IMR-90 (cell line): ENCODE data around the gene PTCH1. TPM values are rescaled to one million over a fixed set of nuclear protein-coding genes. Genes with fewer than 3 reads are reported as not detected.

Source experiments
- ATAC-seq: fragments of 200-7000 bp; cut with Tn5 transposase; 2 replicates; pipeline ENCODE4 v1.9.1; 2020; ENCODE audit warnings: low read depth, mild to moderate bottlenecking, moderate library complexity
- BruUV-seq: library from RNA; stranded (reverse); fragments of 400-500 nt; replicated peaks from 2 replicates; lab custom pipeline; 2021; lab: Mats Ljungman, UMichigan
- CTCF ChIA-PET: fragments of 300-600 bp; formaldehyde crosslinking; extraction: SDS; loops from one replicate; lab custom pipeline; 2021; ENCODE audit warnings: antibody characterized with exemption; lab: Yijun Ruan, JAX
- POLR2A ChIA-PET: fragments of 300-600 bp; sonication (Branson Sonifier 250); formaldehyde crosslinking; loops from one replicate; lab custom pipeline; 2022; ENCODE audit warnings: antibody characterized with exemption; ENCODE audit not compliant: unreplicated experiment; lab: Charles Lee
- DNase-seq: peaks from one replicate; pipeline ENCODE4 v3.0.0; 2013
- H2AFZ ChIP-seq: replicated peaks from 2 replicates; pipeline ENCODE3; 2013; ENCODE audit warnings: low read length, mild to moderate bottlenecking; ENCODE audit not compliant: poor library complexity
- H2AK5ac ChIP-seq: 2 replicates; pipeline ENCODE4 v1.6.1; 2013; ENCODE audit warnings: low read depth, low read length, inconsistent platforms
- H2AK9ac ChIP-seq: replicated peaks from 2 replicates; pipeline ENCODE3; 2013; ENCODE audit warnings: mild to moderate bottlenecking, low read depth, low read length, moderate library complexity; ENCODE audit not compliant: poor library complexity
- H2BK120ac ChIP-seq: 2 replicates; pipeline ENCODE4 v1.6.1; 2013; ENCODE audit warnings: low read depth, low read length, inconsistent platforms
- H2BK15ac ChIP-seq: 3 replicates; pipeline ENCODE4 v1.6.1; 2013; ENCODE audit warnings: low read depth, low read length, inconsistent platforms
- H2BK20ac ChIP-seq: 2 replicates; pipeline ENCODE4 v1.6.1; 2013; ENCODE audit warnings: low read depth, mild to moderate bottlenecking, inconsistent platforms, low read length, moderate library complexity
- H2BK5ac ChIP-seq: 2 replicates; pipeline ENCODE4 v1.6.1; 2013; ENCODE audit warnings: mild to moderate bottlenecking, low read depth, low read length, inconsistent platforms; ENCODE audit not compliant: poor library complexity, severe bottlenecking
- H3K14ac ChIP-seq: replicated peaks from 2 replicates; pipeline ENCODE4 v1.6.1; 2013; ENCODE audit warnings: low read depth, low read length, inconsistent platforms
- H3K18ac ChIP-seq: 2 replicates; pipeline ENCODE4 v1.6.1; 2013; ENCODE audit warnings: low read depth, low read length, control low read depth
- H3K23ac ChIP-seq: 2 replicates; pipeline ENCODE4 v1.6.1; 2013; ENCODE audit warnings: low read depth, low read length, inconsistent platforms
- H3K27ac ChIP-seq: 2 replicates; pipeline ENCODE4 v1.5.1; 2013; ENCODE audit warnings: mild to moderate bottlenecking, control low read depth, low read length; ENCODE audit not compliant: insufficient read depth
- H3K27me3 ChIP-seq: 2 replicates; pipeline ENCODE4 v1.6.1; 2013; ENCODE audit warnings: low read length; ENCODE audit not compliant: control insufficient read depth, insufficient read depth
- H3K36me3 ChIP-seq: 2 replicates; pipeline ENCODE4 v1.6.1; 2013; ENCODE audit warnings: low read length, mixed read lengths; ENCODE audit not compliant: control insufficient read depth, insufficient read depth
- H3K4ac ChIP-seq: 2 replicates; pipeline ENCODE4 v1.6.1; 2013; ENCODE audit warnings: low read depth, low read length, inconsistent platforms
- H3K4me1 ChIP-seq: 2 replicates; pipeline ENCODE4 v1.6.1; 2013; ENCODE audit warnings: low read length, mixed read lengths; ENCODE audit not compliant: control insufficient read depth, insufficient read depth
- H3K4me2 ChIP-seq: 2 replicates; pipeline ENCODE4 v1.6.1; 2013; ENCODE audit warnings: low read depth, mild to moderate bottlenecking, control low read depth, low read length, moderate library complexity
- H3K4me3 ChIP-seq: 2 replicates; pipeline ENCODE4 v1.5.1; 2013; ENCODE audit warnings: low read depth, mild to moderate bottlenecking, control low read depth, low read length, moderate library complexity; ENCODE audit not compliant: insufficient read depth
- H3K56ac ChIP-seq: 2 replicates; pipeline ENCODE4 v1.6.1; 2013; ENCODE audit warnings: low read length, inconsistent platforms; ENCODE audit not compliant: insufficient read depth; ENCODE audit errors: extremely low read depth
- H3K79me1 ChIP-seq, 2 experiments: 2 replicates each; pipeline ENCODE4 v1.6.1; 2013; ENCODE audit warnings: low read length in 2 of 2, inconsistent platforms in 1 of 2, low read depth in 1 of 2
- H3K9ac ChIP-seq: 2 replicates; pipeline ENCODE4 v1.6.1; 2013; ENCODE audit warnings: low read depth, low read length, control low read depth
- H3K9me1 ChIP-seq: 2 replicates; pipeline ENCODE4 v1.6.1; 2013; ENCODE audit warnings: low read length, inconsistent platforms; ENCODE audit not compliant: insufficient read depth
- H3K9me3 ChIP-seq: 2 replicates; pipeline ENCODE4 v1.6.1; 2013; ENCODE audit warnings: low read length; ENCODE audit not compliant: control insufficient read depth, insufficient read depth
- H4K20me1 ChIP-seq: 2 replicates; pipeline ENCODE4 v1.6.1; 2013; ENCODE audit warnings: low read length, inconsistent platforms; ENCODE audit not compliant: insufficient read depth
- H4K5ac ChIP-seq: 2 replicates; pipeline ENCODE4 v1.6.1; 2013; ENCODE audit warnings: mild to moderate bottlenecking, low read depth, low read length, control low read depth
- H4K8ac ChIP-seq, 2 experiments: 2 replicates each; pipeline ENCODE4 v1.6.1; 2013; ENCODE audit warnings: low read depth in 2 of 2, low read length in 2 of 2, control low read depth in 1 of 2, inconsistent platforms in 1 of 2
- H4K91ac ChIP-seq: 2 replicates; pipeline ENCODE4 v1.6.1; 2013; ENCODE audit warnings: low read depth, low read length, inconsistent platforms; ENCODE audit not compliant: insufficient read depth
- BHLHE40 ChIP-seq: fragments of 150-350 bp; IDR thresholded peaks from 2 replicates; pipeline ENCODE4 v1.6.1; 2016; ENCODE audit warnings: mild to moderate bottlenecking, low read depth, low read length
- POLR2A ChIP-seq: IDR thresholded peaks from 2 replicates; pipeline ENCODE4 v1.6.1; 2012; ENCODE audit warnings: mild to moderate bottlenecking, low read depth, low read length
- WGBS, 2 experiments: methylation state at CpG; one replicate each; pipeline versions ENCODE4 v1.1.5 to v1.1.7; 2013; ENCODE audit warnings: missing lambda C conversion rate in 2 of 2; ENCODE audit not compliant: insufficient read length in 1 of 2; ENCODE audit errors: extremely low coverage in 2 of 2; 5-methylcytosine and 5-hydroxymethylcytosine counted together
- dilution Hi-C: fragments of 300-500 bp; cut with HindIII; formaldehyde crosslinking; loops from one replicate; pipeline ENCODE4 v1.14.3; 2018; ENCODE audit warnings: low sequenced_read_pairs; ENCODE audit not compliant: unreplicated experiment
- in situ Hi-C: fragments of 300-500 bp; cut with MboI; formaldehyde crosslinking; loops from 3 replicates; pipeline ENCODE4 v1.14.3; 2019; ENCODE audit warnings: low sequenced_read_pairs, inconsistent platforms, mixed read lengths
- intact Hi-C: fragments of 100-400 bp; cut with micrococcal nuclease; formaldehyde crosslinking; loops from 2 replicates; pipeline ENCODE4 v1.10.0; 2022
- polyA plus RNA-seq, 3 experiments: library from polyadenylated mRNA; depleted of rRNA; stranded (reverse); fragments of >200 nt; gene quantifications; 2 replicates each; pipeline ENCODE4 v1.2.3, GENCODE V29; 2012; ENCODE audit warnings: low replicate concordance in 1 of 3
- total RNA-seq: library from RNA; depleted of rRNA; stranded (reverse); fragments of >200 nt; gene quantifications from 2 replicates; pipeline ENCODE4 v1.2.3, GENCODE V29; 2012

PTCH1 gene
- total and polyA plus RNA-seq, 2 of the 4 experiments (the other 2 are of a cell fraction): 4.1 to 5.0 TPM

DNA sequence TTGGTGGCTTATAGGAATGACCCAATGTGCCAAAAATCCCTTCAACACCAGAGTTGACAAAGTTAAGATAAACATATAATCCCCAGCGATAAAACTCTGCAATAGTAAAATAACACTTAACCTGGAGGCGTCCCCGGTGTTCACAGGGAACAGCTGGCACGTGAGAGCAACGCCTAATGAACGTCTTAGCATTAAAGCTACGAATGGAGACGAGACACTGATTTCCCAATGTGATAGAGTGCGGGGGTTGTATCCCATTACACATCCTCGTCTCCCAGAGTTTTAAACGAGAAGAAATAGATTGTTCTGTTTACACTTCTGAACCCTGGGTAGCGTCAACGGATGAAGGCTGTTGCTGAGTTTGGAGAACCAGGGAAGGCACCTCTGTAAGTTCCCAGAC is 57.6 kb downstream of the PTCH1 start:
- H4K91ac ChIP-seq: peak overlapping the region; percentile 44
- peak overlapping the region; percentile 60; the same call in 1 of the 2 replicates for H3K14ac ChIP-seq
- peak overlapping the region; percentile 33 for H3K18ac ChIP-seq
- in situ Hi-C loops: no loop called here
- ATAC-seq (no peak), DNase-seq (no peak)
- no peak overlapping the region for H3K4me2 ChIP-seq
- ChIA-PET CTCF (no interaction called here), POLR2A (no interaction called here)
- intact Hi-C loops: no loop called here
- dilution Hi-C loops: no loop called here
- no peak overlapping the region for H2BK5ac ChIP-seq
- 80% methylated on average over 2 of the region's 13 CpGs; no CpG with 5 or more reads in 1 of the 2 experiments for WGBS, 2 experiments
- no peak overlapping the region for H3K56ac ChIP-seq
- peak overlapping the region; percentile 90 for H2BK120ac ChIP-seq
- H4K20me1 ChIP-seq: no peaks in the 10 kb centered on the region; the same call in 1 of the 2 replicates
- H2BK20ac ChIP-seq: peak overlapping the region; percentile 81
- peaks cover 37% of the 10 kb centered on the region for H3K36me3 ChIP-seq
- H2AK5ac ChIP-seq: peak overlapping the region; percentile 41; the same call in 1 of the 2 replicates
- H2BK15ac ChIP-seq: peak overlapping the region; percentile 62; the same call in 2 of the 3 replicates
- H3K4me3 ChIP-seq: no peak overlapping the region
- no peaks in the 10 kb centered on the region for H3K27me3 ChIP-seq
- peak overlapping the region in 1 of 2 experiments; percentile 48; a peak in 2 of 4 replicates for H4K8ac ChIP-seq
- TF ChIP-seq POLR2A: no peak
- TF ChIP-seq BHLHE40: peak; percentile 31; the same call in 1 of the 2 replicates
- H3K4me1 ChIP-seq: peaks cover 44% of the 10 kb centered on the region
- H2AK9ac ChIP-seq: peak overlapping the region; percentile 19
- no peak overlapping the region for H3K9ac ChIP-seq
- no peak overlapping the region for H3K27ac ChIP-seq
- no peak overlapping the region for H2AFZ ChIP-seq
- no TSS peak for BruUV-seq
- H3K9me3 ChIP-seq: no peaks in the 10 kb centered on the region
- peaks cover 0 to 24% of the 10 kb centered on the region in 2 experiments; a peak in 1 of 4 replicates for H3K79me1 ChIP-seq
- no peak overlapping the region for H4K5ac ChIP-seq
- peaks cover 43% of the 10 kb centered on the region for H3K9me1 ChIP-seq
- peak overlapping the region; percentile 78 for H3K23ac ChIP-seq
- peak overlapping the region; percentile 87 for H3K4ac ChIP-seq
